Measurements from ENCODE around the gene ZNF443.

The ZNF443 gene

GRCh38 chr19:12380444-12380737, 60.4 kb downstream of the ZNF443 start:
- H3K4me3 ChIP-seq (ENCODE audit: low read depth, low read length) = no peak overlapping the region
- TF ChIP-seq, protein P1, sequence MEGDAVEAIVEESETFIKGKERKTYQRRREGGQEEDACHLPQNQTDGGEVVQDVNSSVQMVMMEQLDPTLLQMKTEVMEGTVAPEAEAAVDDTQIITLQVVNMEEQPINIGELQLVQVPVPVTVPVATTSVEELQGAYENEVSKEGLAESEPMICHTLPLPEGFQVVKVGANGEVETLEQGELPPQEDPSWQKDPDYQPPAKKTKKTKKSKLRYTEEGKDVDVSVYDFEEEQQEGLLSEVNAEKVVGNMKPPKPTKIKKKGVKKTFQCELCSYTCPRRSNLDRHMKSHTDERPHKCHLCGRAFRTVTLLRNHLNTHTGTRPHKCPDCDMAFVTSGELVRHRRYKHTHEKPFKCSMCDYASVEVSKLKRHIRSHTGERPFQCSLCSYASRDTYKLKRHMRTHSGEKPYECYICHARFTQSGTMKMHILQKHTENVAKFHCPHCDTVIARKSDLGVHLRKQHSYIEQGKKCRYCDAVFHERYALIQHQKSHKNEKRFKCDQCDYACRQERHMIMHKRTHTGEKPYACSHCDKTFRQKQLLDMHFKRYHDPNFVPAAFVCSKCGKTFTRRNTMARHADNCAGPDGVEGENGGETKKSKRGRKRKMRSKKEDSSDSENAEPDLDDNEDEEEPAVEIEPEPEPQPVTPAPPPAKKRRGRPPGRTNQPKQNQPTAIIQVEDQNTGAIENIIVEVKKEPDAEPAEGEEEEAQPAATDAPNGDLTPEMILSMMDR (IDR thresholded peaks at IDR 0.05; ENCODE audit: control insufficient read depth, extremely low read depth, insufficient read depth) = no peak
- DNase-seq (ENCODE audit: low read depth) = no peak

DNA sequence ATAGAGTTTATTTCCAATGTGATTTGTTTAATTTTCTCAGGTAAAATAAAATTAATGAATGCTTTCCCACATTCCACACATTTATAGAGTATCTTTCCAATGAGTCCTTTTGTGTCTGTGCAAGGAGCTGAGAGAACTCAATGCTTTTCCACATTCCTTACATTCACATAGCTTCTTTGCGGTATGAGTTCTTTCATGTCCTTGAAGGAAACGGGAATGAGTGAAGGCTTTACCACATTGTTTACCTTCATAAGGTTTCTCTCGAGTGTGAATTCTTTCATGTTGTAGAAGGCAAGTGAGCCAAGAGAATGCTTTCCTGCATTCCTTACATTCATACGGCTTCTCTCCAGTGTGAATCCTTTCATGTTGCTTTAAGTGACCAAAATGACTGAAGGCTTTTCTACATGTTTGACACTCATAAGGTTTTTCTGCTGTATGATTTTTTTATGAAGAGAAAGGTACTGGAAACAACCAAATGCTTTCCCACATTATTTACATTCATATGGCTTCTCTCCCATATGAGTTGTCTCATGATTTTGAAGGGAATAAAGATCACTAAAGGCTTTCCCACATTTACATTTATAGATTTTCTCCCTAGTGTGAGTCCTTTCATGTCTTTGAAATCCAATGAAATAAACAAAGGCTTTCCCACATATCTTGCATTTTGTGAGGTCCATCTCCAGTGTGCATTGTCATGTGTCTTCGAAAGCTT, 60.9 kb downstream of the ZNF443 start:
- no peak overlapping the region for H3K4me3 ChIP-seq (ENCODE audit: low read depth, low read length)
- no peak for DNase-seq (ENCODE audit: low read depth)
- TF ChIP-seq, protein P1 (IDR thresholded peaks at IDR 0.05; ENCODE audit: control insufficient read depth, extremely low read depth, insufficient read depth) = no peak

All from LNCaP clone FGC (cell line).